HepG2 (cell line): ENCODE results near the gene SPACA4. TPM values are rescaled to one million over a fixed set of nuclear protein-coding genes. Genes with fewer than 3 reads are reported as not detected.
"Not testable (repeated sequence)": the region's sequence is repeated elsewhere in the genome, so short reads cannot be mapped to it uniquely, and the experiment has no call there.

Experiments
- ATAC-seq: fragments of 200-7000 bp; cut with Tn5 transposase; 3 replicates; pipeline ENCODE4 v1.9.1; 2020; ENCODE audit warnings: mild to moderate bottlenecking, moderate library complexity
- BruUV-seq: library from RNA; stranded (reverse); fragments of 400-500 nt; replicated peaks from 2 replicates; lab custom pipeline; 2021; lab: Mats Ljungman, UMichigan
- CTCF ChIA-PET: fragments of 300-600 bp; formaldehyde crosslinking; extraction: SDS; loops from one replicate; lab custom pipeline; 2021; ENCODE audit warnings: low total read pairs, inconsistent platforms, low intra/inter-chr PET ratio; lab: Yijun Ruan, JAX
- POLR2A ChIA-PET: fragments of 350-600 bp; sonication (Branson Sonifier 250); formaldehyde crosslinking; loops from one replicate; lab custom pipeline; 2020; ENCODE audit warnings: antibody characterized with exemption, inconsistent platforms; lab: Yijun Ruan, JAX
- DNase-seq: peaks from one replicate; pipeline ENCODE4 v3.0.0-alpha.2; 2015; ENCODE audit warnings: low spot score
- FAIRE-seq: peaks from 3 replicates; lab custom pipeline; 2011; peaks lifted over from hg19 to GRCh38; lab: Jason Lieb, UNC
- H2AFZ ChIP-seq: one replicate; pipeline ENCODE4 v1.6.1; 2011; ENCODE audit warnings: low read length, inconsistent platforms
- H3K27ac ChIP-seq: fragments of 300-600 bp; 3 replicates; pipeline ENCODE4 v1.8.0; 2011; ENCODE audit warnings: mixed run types, mild to moderate bottlenecking, mixed read lengths, low read length, inconsistent platforms; ENCODE audit not compliant: insufficient read depth; ENCODE audit errors: extremely low read length
- H3K27me3 ChIP-seq, 2 experiments: fragments of 200-600 bp in 1 of 2; 2 replicates in 1 of 2; 3 replicates in 1 of 2; pipeline versions ENCODE4 v1.6.0 to v1.8.0; 2011; ENCODE audit warnings: low read length in 2 of 2, mild to moderate bottlenecking in 2 of 2, moderate library complexity in 2 of 2, inconsistent platforms in 1 of 2; ENCODE audit not compliant: insufficient read depth in 2 of 2, control insufficient read depth in 1 of 2
- H3K36me3 ChIP-seq, 2 experiments: fragments of 200-600 bp in 1 of 2; replicated peaks in 1 of 2; 2 replicates in 1 of 2; 3 replicates in 1 of 2; pipeline versions ENCODE4 v1.5.1 to v1.8.0; 2011; ENCODE audit warnings: low read length in 2 of 2, inconsistent platforms in 1 of 2; ENCODE audit not compliant: insufficient read depth in 2 of 2, control insufficient read depth in 1 of 2
- H3K4me1 ChIP-seq: 2 replicates; pipeline ENCODE4 v1.5.1; 2012; ENCODE audit warnings: low read length, inconsistent platforms; ENCODE audit not compliant: insufficient read depth
- H3K4me2 ChIP-seq: 2 replicates; pipeline ENCODE4 v1.6.0; 2011; ENCODE audit warnings: low read depth, low read length, inconsistent platforms
- H3K4me3 ChIP-seq, 3 experiments: fragments of 200-600 bp in 1 of 3; sonication (generic), shearing (Covaris generic) in 1 of 3; replicated peaks in 1 of 3; 2 replicates each; pipeline ENCODE4 v1.5.1; 2011 to 2016; ENCODE audit warnings: low read length in 3 of 3, inconsistent platforms in 2 of 3, low read depth in 2 of 3, mild to moderate bottlenecking in 2 of 3, control low read depth in 1 of 3, mixed read lengths in 1 of 3; ENCODE audit not compliant: insufficient read depth in 1 of 3
- H3K79me2 ChIP-seq: one replicate; pipeline ENCODE4 v1.6.1; 2011; ENCODE audit warnings: low read length, inconsistent platforms; ENCODE audit not compliant: insufficient read depth
- H3K9ac ChIP-seq: 2 replicates; pipeline ENCODE4 v1.6.0; 2011; ENCODE audit warnings: mild to moderate bottlenecking, low read depth, low read length, inconsistent platforms; ENCODE audit not compliant: insufficient read depth
- H3K9me3 ChIP-seq: 2 replicates; pipeline ENCODE4 v1.5.1; 2012; ENCODE audit warnings: mild to moderate bottlenecking, low read length
- H4K20me1 ChIP-seq: 2 replicates; pipeline ENCODE4 v1.6.0; 2011; ENCODE audit warnings: inconsistent platforms, mild to moderate bottlenecking, low read length, moderate library complexity; ENCODE audit not compliant: insufficient read depth
- ZNF121 ChIP-seq: sonication (generic); formaldehyde crosslinking; IDR thresholded peaks from 2 replicates; pipeline ENCODE4 v1.5.0; 2020; ENCODE audit warnings: mild to moderate bottlenecking, missing genetic modification reagents
- WGBS: methylation state at CpG from one replicate; pipeline ENCODE4 v1.1.6; 2017; ENCODE audit warnings: low lambda C conversion rate; 5-methylcytosine and 5-hydroxymethylcytosine counted together
- in situ Hi-C: cut with HindIII; loops from 2 replicates; pipeline ENCODE4 v1.10.0; 2017; ENCODE audit warnings: low pct_unique_long_range_greater_than_20kb; ENCODE audit not compliant: extremely low pct_ligation_motif_present
- intact Hi-C: fragments of 100-400 bp; cut with micrococcal nuclease; formaldehyde crosslinking; loops from one replicate; pipeline ENCODE4 v1.10.0; 2022; ENCODE audit not compliant: unreplicated experiment
- polyA plus RNA-seq, 8 experiments: library from polyadenylated mRNA; depleted of rRNA in 3 of 8; stranded (reverse) in 7 of 8; unstranded in 1 of 8; fragments of >200 nt; fragmentation: Illumina TruSeq in 4 of 8; extraction: Trizol in 4 of 8; gene quantifications; 2 replicates each; pipeline versions ENCODE4 v1.2.1 to v1.2.3, GENCODE V29; 2011 to 2016; ENCODE audit warnings: low read depth in 4 of 8, missing spikeins in 1 of 8, mixed read lengths in 1 of 8; ENCODE audit not compliant: insufficient read depth in 1 of 8
- total RNA-seq, 5 experiments: library from RNA; depleted of rRNA; stranded (reverse); fragments of >200 nt; fragmentation: Illumina TruSeq; extraction: Trizol; gene quantifications; 2 replicates each; pipeline ENCODE4 v1.2.3, GENCODE V29; 2016; ENCODE audit warnings: low read depth in 1 of 5
- TF ChIP-seq, protein P1 (sequence below): sonication (generic); formaldehyde crosslinking; IDR thresholded peaks from 2 replicates; pipeline ENCODE4 v1.4.0; 2020; ENCODE audit warnings: missing genetic modification reagents; ENCODE audit errors: not compliant biosample characterization
- TF ChIP-seq, protein P2 (sequence below): sonication (generic); formaldehyde crosslinking; IDR thresholded peaks from 2 replicates; pipeline ENCODE4 v1.5.0; 2020; ENCODE audit warnings: mild to moderate bottlenecking, missing genetic modification reagents

SPACA4 gene
- total and polyA plus RNA-seq, 2 of the 13 experiments (the other 11 are each of a cell fraction or from before 2014, with no cell fraction given): not detected

DNA sequence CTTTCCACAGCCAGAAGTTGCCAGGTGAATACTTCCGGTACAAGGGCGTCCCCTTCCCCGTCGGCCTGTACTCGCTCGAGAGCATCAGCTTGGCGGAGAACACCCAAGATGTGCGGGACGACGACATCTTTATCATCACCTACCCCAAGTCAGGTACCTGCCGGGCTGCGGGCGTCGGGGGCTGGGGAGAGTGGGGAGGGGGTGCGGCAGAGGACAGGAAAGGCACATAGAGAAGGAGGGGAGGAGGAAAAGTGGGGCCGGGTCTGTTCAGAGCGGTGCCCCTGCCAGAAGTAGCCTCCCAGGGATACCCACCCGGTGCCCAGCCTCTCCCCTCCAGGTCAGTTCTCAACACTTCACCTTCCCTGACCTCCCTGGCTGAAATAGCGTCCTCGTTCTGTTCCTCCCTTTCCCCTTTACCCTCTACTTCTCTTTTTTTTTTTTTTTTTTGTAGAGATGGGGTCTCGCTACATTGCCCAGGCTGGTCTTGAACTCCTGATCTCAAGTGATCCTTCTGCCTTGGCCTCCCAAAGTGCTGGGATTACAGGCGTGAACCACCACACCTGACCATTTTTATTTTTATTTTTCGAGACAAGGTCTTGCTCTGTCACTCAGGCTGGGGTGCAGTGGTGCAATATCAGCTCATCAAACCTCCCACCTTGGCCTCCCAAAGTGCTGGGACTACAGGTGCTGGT is 30.5 kb upstream of the SPACA4 start (continued):
- TF ChIP-seq, protein P1, sequence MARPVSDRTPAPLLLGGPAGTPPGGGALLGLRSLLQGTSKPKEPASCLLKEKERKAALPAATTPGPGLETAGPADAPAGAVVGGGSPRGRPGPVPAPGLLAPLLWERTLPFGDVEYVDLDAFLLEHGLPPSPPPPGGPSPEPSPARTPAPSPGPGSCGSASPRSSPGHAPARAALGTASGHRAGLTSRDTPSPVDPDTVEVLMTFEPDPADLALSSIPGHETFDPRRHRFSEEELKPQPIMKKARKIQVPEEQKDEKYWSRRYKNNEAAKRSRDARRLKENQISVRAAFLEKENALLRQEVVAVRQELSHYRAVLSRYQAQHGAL: no peak

DNA sequence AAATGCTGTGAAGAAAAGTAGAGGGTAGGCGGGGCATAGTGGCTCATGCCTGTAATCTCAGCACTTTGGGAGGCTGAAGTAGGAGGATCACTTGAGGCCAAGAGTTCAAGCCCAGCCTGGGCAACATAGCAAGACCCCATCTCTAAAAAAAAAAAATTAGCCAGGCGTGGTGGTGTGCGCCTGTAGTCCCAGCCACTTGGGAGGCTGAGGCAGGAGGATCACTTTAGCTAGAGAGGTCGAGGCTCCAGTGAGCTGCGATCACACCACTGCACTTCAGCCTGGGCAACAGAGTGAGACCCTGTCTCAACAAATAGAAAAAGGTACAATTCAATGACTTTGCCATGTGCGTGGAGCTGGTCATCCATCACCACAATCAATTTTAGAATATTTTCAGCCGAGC is 28.6 kb upstream of the SPACA4 start:
- H3K4me3 ChIP-seq, H3K27ac ChIP-seq, H4K20me1 ChIP-seq, CTCF ChIA-PET, H3K9ac ChIP-seq, H2AFZ ChIP-seq, intact Hi-C loops, BruUV-seq, ATAC-seq, POLR2A ChIA-PET, FAIRE-seq, H3K4me2 ChIP-seq, H3K9me3 ChIP-seq, H3K79me2 ChIP-seq, H3K27me3 ChIP-seq, H3K36me3 ChIP-seq, DNase-seq, in situ Hi-C loops: not testable (repeated sequence)
- H3K4me1 ChIP-seq: peaks cover 25% of the 10 kb centered on the region
- WGBS: 83% methylated on average over 7 of the region's 7 CpGs
- peak; percentile 83 for TF ChIP-seq ZNF121 (CRISPR knock-in tag)
- TF ChIP-seq, protein P2, sequence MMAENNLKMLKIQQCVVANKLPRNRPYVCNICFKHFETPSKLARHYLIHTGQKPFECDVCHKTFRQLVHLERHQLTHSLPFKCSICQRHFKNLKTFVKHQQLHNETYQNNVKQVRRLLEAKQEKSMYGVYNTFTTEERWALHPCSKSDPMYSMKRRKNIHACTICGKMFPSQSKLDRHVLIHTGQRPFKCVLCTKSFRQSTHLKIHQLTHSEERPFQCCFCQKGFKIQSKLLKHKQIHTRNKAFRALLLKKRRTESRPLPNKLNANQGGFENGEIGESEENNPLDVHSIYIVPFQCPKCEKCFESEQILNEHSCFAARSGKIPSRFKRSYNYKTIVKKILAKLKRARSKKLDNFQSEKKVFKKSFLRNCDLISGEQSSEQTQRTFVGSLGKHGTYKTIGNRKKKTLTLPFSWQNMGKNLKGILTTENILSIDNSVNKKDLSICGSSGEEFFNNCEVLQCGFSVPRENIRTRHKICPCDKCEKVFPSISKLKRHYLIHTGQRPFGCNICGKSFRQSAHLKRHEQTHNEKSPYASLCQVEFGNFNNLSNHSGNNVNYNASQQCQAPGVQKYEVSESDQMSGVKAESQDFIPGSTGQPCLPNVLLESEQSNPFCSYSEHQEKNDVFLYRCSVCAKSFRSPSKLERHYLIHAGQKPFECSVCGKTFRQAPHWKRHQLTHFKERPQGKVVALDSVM: 0 out of 2 replicates have a peak, but pooled peaks have one; percentile 55
